ENCODE results near the gene SLAMF6. TPM values are rescaled to one million over a fixed set of nuclear protein-coding genes. Genes with fewer than 3 reads are reported as not detected.

SLAMF6 gene
- total and polyA plus RNA-seq, 3 donors from 2014 or later = 0.68 to 2.3 (median 1.6) TPM

GRCh38 chr1:160558660-160559380 lies 35.8 kb upstream of the SLAMF6 start:
- 84 to 85% methylated on average over 4 of the region's 4 CpGs for WGBS, 2 donors

GRCh38 chr1:160553778-160554177 lies 30.7 kb upstream of the SLAMF6 start:
- H3K36me3 ChIP-seq (ENCODE audit: low read depth, missing control alignments) = no peaks in the 10 kb centered on the region
- intact Hi-C loops (cut with DNase I; ENCODE audit: low total_unique reads) = no loop called here
- 73% methylated on average over 2 to 4 of the region's 4 CpGs for WGBS, 2 donors

More at GRCh38 chr1:160558660-160559380, 35.8 kb upstream of the SLAMF6 start:
- no peak for DNase-seq
- TF ChIP-seq POLR2A (IDR thresholded peaks at IDR 0.05) = no peak
- Histone ChIP-seq H3K9me3 (no peaks in the 10 kb centered on the region), H3K27ac (no peak overlapping the region), H3K27me3 (no peaks in the 10 kb centered on the region), H3K4me3 (no peak overlapping the region), H3K4me1 (no peaks in the 10 kb centered on the region), H3K36me3 (ENCODE audit: low read depth, missing control alignments) (no peaks in the 10 kb centered on the region)
- intact Hi-C loops (cut with DNase I; ENCODE audit: low total_unique reads) = no loop called here

GRCh38 chr1:160552425-160552824 lies 29.4 kb upstream of the SLAMF6 start:
- Histone ChIP-seq H3K36me3 (ENCODE audit: low read depth, missing control alignments) (no peaks in the 10 kb centered on the region), H3K4me1 (no peaks in the 10 kb centered on the region), H3K27me3 (no peaks in the 10 kb centered on the region), H3K4me3 (no peak overlapping the region), H3K27ac (no peak overlapping the region), H3K9me3 (no peaks in the 10 kb centered on the region)
- WGBS, 2 donors = 86% methylated on average over 2 of the region's 2 CpGs
- intact Hi-C loops (cut with DNase I; ENCODE audit: low total_unique reads) = no loop called here
- TF ChIP-seq POLR2A (IDR thresholded peaks at IDR 0.05) (no peak), CTCF (IDR thresholded peaks at IDR 0.05) (no peak)
- DNase-seq = no peak

More at GRCh38 chr1:160553778-160554177, 30.7 kb upstream of the SLAMF6 start:
- no peaks in the 10 kb centered on the region for H3K27me3 ChIP-seq
- H3K4me1 ChIP-seq = no peaks in the 10 kb centered on the region
- no peak for DNase-seq
- no peak overlapping the region for H3K27ac ChIP-seq
- H3K9me3 ChIP-seq = no peaks in the 10 kb centered on the region
- no peak overlapping the region for H3K4me3 ChIP-seq
- no peak for TF ChIP-seq POLR2A (IDR thresholded peaks at IDR 0.05)
- no peak for TF ChIP-seq CTCF (IDR thresholded peaks at IDR 0.05)

- no peaks in the 10 kb centered on the region for H3K27me3 ChIP-seq
- H3K27ac ChIP-seq = no peak overlapping the region
- intact Hi-C loops (cut with DNase I; ENCODE audit: low total_unique reads) = no loop called here
- H3K9me3 ChIP-seq = no peaks in the 10 kb centered on the region
- no peak for DNase-seq
- H3K4me1 ChIP-seq = no peaks in the 10 kb centered on the region
- H3K4me3 ChIP-seq = no peak overlapping the region
- no peaks in the 10 kb centered on the region for H3K36me3 ChIP-seq (ENCODE audit: low read depth, missing control alignments)
- no peak for TF ChIP-seq CTCF (IDR thresholded peaks at IDR 0.05)
- no peak for TF ChIP-seq POLR2A (IDR thresholded peaks at IDR 0.05)
- 79 to 89% methylated on average over 5 to 6 of the region's 6 CpGs for WGBS, 2 donors
These were observed 27.5 kb upstream of the SLAMF6 start for GRCh38 chr1:160550572-160551034.

GRCh38 chr1:160549665-160550006 lies 26.6 kb upstream of the SLAMF6 start:
- Histone ChIP-seq H3K27me3 (no peaks in the 10 kb centered on the region), H3K4me3 (no peak overlapping the region), H3K9me3 (no peaks in the 10 kb centered on the region), H3K36me3 (ENCODE audit: low read depth, missing control alignments) (no peaks in the 10 kb centered on the region), H3K4me1 (no peaks in the 10 kb centered on the region), H3K27ac (no peak overlapping the region)
- 89 to 91% methylated on average over 3 of the region's 3 CpGs for WGBS, 2 donors
- intact Hi-C loops (cut with DNase I; ENCODE audit: low total_unique reads) = no loop called here
- TF ChIP-seq POLR2A (IDR thresholded peaks at IDR 0.05) (no peak), CTCF (IDR thresholded peaks at IDR 0.05) (no peak)
- no peak for DNase-seq

Data from testis (tissue), 3 donors.